C4-2B (cell line): ENCODE data around the gene AGAP1.

Experiments
- H3K27ac ChIP-seq: fragments of 450-650 bp; 2 replicates; pipeline ENCODE4 v1.5.1; 2017
- ZFX ChIP-seq: fragments of 450-650 bp; IDR thresholded peaks from 2 replicates; pipeline ENCODE4 v1.6.1; 2017
- TF ChIP-seq, protein P1 (sequence below): fragments of 450-650 bp; conservative IDR thresholded peaks from 2 replicates; pipeline ENCODE4 v1.5.1; 2017; ENCODE audit warnings: mild to moderate bottlenecking

AGAP1 gene

DNA sequence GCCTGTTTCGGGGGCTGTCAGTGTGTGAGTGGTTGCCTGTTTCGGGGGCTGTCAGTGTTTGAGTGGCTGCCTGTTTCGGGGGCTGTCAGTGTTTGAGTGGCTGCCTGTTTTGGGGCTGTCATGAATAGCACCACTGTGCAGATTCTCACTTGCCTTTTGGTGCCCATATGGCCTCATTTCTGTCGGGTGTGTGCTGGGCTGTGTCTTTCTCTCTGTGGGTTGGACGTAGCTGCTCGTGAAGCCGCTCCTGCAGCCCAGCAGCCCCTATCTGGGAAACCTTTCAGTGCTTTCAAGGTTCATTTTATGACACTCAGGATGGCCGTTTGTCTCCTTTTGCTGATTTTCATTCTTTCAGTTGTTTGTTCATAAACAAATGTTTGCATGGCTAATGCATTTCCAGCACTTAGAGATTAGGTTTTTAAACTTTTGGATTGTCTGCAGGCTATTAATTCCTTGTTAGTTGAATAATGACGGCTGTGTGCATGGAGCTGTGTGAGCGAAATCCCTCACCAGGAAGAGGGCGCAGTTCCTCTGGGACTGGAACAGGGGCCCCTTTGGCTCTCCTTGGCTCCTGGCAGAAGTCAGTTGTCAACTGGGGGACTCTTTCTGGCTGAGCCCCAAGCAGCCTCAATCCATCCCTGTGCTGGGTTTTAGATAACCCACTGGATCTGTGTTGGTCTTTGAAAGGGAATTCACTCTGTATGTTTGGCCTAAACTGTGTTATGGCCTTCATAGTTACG lies 10.8 kb downstream of the AGAP1 start:
- H3K27ac ChIP-seq = peak overlapping the region; percentile 26

DNA sequence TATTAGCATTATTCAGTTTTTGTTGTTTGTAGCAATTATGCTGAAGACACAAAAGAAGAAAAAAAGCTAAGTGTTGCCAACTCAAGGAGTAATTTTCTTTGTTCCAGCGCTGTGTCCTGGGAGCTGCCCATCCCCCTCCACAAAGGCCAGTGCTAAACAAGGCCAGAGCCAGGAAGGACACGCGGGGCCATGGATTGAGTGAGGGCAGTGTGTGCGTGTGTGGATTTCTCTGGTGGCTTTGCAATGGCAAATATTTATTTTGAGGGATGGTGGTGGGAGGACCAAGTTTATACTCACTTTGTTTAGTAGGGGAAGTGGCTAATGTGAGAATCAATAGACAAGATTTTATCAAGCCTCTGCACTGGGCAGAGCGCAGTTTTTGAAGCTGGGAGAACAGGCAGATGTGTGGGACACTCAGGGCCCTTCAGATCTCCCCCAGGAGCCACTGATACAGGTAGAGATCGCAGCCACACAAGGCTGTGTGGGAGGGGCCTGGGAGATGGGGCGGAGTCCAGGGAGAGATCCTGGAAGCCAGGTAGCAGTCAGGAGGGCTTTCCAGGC lies 11.4 kb downstream of the AGAP1 start:
- TF ChIP-seq, protein P1, sequence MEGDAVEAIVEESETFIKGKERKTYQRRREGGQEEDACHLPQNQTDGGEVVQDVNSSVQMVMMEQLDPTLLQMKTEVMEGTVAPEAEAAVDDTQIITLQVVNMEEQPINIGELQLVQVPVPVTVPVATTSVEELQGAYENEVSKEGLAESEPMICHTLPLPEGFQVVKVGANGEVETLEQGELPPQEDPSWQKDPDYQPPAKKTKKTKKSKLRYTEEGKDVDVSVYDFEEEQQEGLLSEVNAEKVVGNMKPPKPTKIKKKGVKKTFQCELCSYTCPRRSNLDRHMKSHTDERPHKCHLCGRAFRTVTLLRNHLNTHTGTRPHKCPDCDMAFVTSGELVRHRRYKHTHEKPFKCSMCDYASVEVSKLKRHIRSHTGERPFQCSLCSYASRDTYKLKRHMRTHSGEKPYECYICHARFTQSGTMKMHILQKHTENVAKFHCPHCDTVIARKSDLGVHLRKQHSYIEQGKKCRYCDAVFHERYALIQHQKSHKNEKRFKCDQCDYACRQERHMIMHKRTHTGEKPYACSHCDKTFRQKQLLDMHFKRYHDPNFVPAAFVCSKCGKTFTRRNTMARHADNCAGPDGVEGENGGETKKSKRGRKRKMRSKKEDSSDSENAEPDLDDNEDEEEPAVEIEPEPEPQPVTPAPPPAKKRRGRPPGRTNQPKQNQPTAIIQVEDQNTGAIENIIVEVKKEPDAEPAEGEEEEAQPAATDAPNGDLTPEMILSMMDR = no peak
- TF ChIP-seq ZFX = no peak
- H3K27ac ChIP-seq = peak overlapping the region; percentile 26

More for the DNA sequence above, 10.8 kb downstream of the AGAP1 start:
- TF ChIP-seq, protein P1 = no peak
- no peak for TF ChIP-seq ZFX

DNA sequence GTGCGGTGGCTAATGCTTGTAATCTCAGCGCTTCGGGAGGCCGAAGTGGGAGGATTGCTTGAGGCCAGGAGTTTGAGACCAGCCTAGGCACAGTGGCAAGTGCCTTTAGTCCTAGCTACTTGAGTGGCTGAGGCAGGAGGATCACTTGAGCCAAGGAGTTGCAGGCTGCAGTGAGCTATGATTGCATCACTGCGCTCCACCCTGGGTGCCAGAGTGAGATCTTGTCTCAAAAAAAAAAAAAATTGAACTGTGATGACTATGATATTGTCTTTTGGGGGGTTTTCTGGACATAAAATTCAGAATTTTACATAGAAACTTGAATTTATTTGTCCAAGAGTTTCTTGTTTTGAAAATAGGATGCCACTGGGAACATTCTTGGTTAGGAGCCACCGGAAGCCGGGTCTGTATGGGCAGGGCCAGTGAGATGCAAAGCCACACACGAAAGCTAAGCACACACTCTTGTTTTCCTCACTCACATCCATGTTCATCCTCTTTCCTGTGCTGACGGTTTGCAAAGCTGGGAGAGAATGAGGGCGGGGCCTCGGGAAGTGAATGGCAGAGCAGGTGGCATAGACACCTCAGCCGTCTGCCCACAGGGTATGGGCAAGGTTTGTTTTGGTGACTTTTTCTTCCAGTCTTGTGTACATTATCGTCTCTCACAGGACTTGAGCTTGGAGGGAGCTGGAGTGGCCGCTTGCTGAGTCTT lies 12.6 kb downstream of the AGAP1 start:
- no peak overlapping the region for H3K27ac ChIP-seq

DNA sequence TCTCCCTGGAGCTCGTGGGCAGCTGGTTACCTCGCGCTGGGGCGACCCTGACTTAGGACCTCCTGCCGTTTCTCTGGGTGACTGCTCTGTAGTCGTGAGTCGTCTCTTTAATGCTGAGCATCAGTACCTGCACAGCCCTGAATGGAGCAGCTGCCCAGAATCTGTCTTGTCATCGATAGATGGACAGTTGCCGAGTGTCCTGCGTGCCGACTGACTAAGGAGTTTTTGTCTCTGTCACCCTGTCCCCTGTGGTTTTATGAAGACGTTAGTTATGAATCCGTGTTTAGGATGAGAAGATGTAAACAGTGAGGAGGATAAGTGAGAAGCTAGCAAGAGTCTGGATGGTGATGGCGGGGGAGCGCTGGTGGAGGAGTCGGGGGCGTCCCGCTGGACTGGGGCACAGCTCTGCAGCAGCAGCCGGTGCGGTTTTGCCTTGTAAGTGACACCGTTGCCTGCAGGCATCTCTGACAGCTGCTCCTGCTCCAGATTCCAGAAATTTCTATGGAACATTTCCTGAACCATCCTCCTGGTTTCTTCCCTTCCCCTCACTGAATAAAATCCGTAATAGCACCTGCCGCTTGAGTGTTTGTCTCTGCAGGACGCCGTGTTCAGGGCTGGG lies 13.3 kb downstream of the AGAP1 start:
- H3K27ac ChIP-seq = no peak overlapping the region
- TF ChIP-seq, protein P1 = no peak
- TF ChIP-seq ZFX = no peak

More for the DNA sequence above, 12.6 kb downstream of the AGAP1 start:
- no peak for TF ChIP-seq ZFX
- TF ChIP-seq, protein P1 = no peak

DNA sequence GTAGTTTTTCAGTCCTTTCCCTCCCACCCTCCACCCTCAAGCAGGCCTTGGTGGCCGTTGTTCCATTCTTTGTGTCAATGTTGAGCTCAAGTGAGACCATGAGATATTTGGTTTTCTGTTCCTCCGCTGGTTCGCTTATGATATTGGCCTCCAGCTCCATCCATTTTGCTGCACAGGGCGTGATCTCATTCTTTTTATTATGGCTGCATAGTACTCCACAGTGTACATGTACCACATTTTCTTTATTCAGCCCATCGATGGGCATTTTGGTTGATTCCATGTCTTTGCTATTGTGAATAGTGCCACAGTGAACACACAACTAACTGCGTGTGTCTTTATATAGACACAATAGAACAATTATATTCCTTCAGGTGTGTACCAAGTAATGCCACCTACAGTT lies 14.1 kb downstream of the AGAP1 start:
- TF ChIP-seq, protein P1 = no peak
- TF ChIP-seq ZFX = no peak
- H3K27ac ChIP-seq = no peak overlapping the region

DNA sequence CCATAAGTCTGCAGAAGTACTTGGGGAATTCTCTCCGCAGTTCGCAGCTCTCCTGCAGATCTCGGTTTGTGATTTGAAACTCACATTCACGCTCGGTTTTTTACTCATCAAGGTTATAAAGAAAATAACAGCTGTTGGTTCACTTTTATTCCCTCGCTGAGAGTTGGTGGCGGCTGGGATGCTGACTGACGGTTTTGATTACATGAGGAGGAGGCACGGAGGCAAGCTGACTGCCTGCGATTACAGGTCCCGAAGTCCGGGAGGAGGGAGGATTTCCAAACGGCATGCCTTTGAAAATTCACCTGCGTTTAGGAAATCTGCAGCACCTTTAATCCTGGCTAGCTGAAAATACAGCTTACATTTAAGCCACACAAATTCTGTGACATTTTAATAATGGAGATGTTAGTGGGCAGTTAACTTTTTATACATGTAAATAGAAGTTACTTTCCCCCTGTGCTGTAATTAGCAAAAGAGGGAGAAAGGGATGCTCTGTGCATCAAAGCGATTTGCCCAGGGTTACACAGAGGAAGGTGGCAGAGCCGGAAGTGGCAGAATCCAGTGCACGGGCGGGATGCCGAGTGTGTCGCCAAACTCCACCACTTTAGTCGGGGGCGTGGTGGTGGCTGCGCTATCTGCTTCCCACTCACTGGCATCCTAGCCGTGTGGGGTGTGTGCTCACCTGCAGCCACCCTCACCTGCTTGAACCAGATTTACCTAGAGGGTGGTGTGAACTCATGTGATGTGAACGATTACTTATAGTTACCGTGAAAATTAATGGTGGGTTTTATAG lies 14.7 kb downstream of the AGAP1 start:
- no peak overlapping the region for H3K27ac ChIP-seq
- TF ChIP-seq, protein P1 = no peak
- no peak for TF ChIP-seq ZFX
